Left lung (tissue), 10 donors: ENCODE results near the gene TPD52L1. TPM values are rescaled to one million over a fixed set of nuclear protein-coding genes. Genes with fewer than 3 reads are reported as not detected.
A peak's percentile ranks its signal among the peaks of the same experiment; 100 is the strongest.

ENCODE experiments used
- ATAC-seq: fragments of 200-7000 bp; cut with Tn5 transposase; one replicate; pipeline ENCODE4 v1.9.1; 2020; ENCODE audit warnings: moderate library complexity
- DNase-seq, 4 donors: peaks; one replicate each; pipeline ENCODE4 v3.0.0-alpha.2; 2013 to 2020
- H3K27ac ChIP-seq, 2 donors: fragments of 200-600 bp; sonication (generic) in 1 of 2; one replicate each; pipeline versions ENCODE4 v1.5.0 to v1.8.0; 2020 to 2021
- H3K27me3 ChIP-seq, 2 donors: fragments of 200-600 bp; sonication (generic) in 1 of 2; one replicate each; pipeline versions ENCODE4 v1.5.0 to v1.8.0; 2020 to 2021
- H3K36me3 ChIP-seq, 2 donors: fragments of 200-600 bp; sonication (generic) in 1 of 2; one replicate each; pipeline versions ENCODE4 v1.5.0 to v1.8.0; 2020 to 2021
- H3K4me1 ChIP-seq, 2 donors: fragments of 200-600 bp; one replicate each; pipeline ENCODE4 v1.8.0; 2021
- H3K4me3 ChIP-seq, 2 donors: fragments of 200-600 bp; sonication (generic) in 1 of 2; one replicate each; pipeline versions ENCODE4 v1.5.0 to v1.8.0; 2020 to 2021; ENCODE audit warnings: mild to moderate bottlenecking in 1 of 2
- H3K9me3 ChIP-seq, 2 donors: fragments of 200-600 bp; sonication (generic) in 1 of 2; one replicate each; pipeline versions ENCODE4 v1.5.0 to v1.8.0; 2020 to 2021
- intact Hi-C, 2 donors: fragments of 100-400 bp; cut with DNase I; formaldehyde crosslinking; loops; one replicate each; pipeline versions ENCODE4 v1.11.2 to v1.14.2; 2022
- polyA plus RNA-seq, 6 donors: library from polyadenylated mRNA; unstranded; fragments of 120-200 nt; gene quantifications; one replicate each; pipeline ENCODE4 v1.2.1, GENCODE V29; 2013; ENCODE audit not compliant: insufficient read length in 6 of 6
- total RNA-seq, 2 donors: library from RNA; stranded (reverse); fragmentation: NEBNext Ultra II Directional; extraction: Animal tissue kit (Norgen Biotek cat#: 25700); gene quantifications; one replicate each; pipeline ENCODE4 v1.2.1, GENCODE V29; 2021
- TF ChIP-seq, protein P1 (sequence below), 2 donors: fragments of 200-600 bp; sonication (generic) in 1 of 2; IDR thresholded peaks; one replicate each; pipeline versions ENCODE4 v1.5.0 to v1.8.0; 2021; ENCODE audit warnings: antibody characterized with exemption in 2 of 2
- donor health status: DM: no; HTN: yes; CAD: no.
- donor health status: DM: no; HTN: no; CAD: no.

Gene TPD52L1
- total and polyA plus RNA-seq, 8 donors = 17.4 to 125 (median 80.4) TPM

GRCh38 chr6:125175466-125176048, 22.0 kb downstream of the TPD52L1 start:
- no peak for DNase-seq
- no peak for ATAC-seq
- no peaks in the 10 kb centered on the region for H3K27me3 ChIP-seq
- TF ChIP-seq, protein P1, sequence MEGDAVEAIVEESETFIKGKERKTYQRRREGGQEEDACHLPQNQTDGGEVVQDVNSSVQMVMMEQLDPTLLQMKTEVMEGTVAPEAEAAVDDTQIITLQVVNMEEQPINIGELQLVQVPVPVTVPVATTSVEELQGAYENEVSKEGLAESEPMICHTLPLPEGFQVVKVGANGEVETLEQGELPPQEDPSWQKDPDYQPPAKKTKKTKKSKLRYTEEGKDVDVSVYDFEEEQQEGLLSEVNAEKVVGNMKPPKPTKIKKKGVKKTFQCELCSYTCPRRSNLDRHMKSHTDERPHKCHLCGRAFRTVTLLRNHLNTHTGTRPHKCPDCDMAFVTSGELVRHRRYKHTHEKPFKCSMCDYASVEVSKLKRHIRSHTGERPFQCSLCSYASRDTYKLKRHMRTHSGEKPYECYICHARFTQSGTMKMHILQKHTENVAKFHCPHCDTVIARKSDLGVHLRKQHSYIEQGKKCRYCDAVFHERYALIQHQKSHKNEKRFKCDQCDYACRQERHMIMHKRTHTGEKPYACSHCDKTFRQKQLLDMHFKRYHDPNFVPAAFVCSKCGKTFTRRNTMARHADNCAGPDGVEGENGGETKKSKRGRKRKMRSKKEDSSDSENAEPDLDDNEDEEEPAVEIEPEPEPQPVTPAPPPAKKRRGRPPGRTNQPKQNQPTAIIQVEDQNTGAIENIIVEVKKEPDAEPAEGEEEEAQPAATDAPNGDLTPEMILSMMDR (IDR thresholded peaks at IDR 0.05) = no peak
- intact Hi-C loops = no loop called here
- H3K27ac ChIP-seq = no peak overlapping the region
- H3K9me3 ChIP-seq = no peaks in the 10 kb centered on the region
- no peaks in the 10 kb centered on the region for H3K4me1 ChIP-seq
- H3K4me3 ChIP-seq = no peak overlapping the region
- H3K36me3 ChIP-seq = no peaks in the 10 kb centered on the region

GRCh38 chr6:125182237-125183008, 28.9 kb downstream of the TPD52L1 start:
- Histone ChIP-seq H3K27ac (no peak overlapping the region), H3K27me3 (no peaks in the 10 kb centered on the region), H3K36me3 (no peaks in the 10 kb centered on the region), H3K9me3 (no peaks in the 10 kb centered on the region), H3K4me3 (no peak overlapping the region), H3K4me1 (no peaks in the 10 kb centered on the region)
- TF ChIP-seq, protein P1 (IDR thresholded peaks at IDR 0.05) = no peak
- intact Hi-C loops = no loop called here
- ATAC-seq = no peak
- DNase-seq = peak in 2 of 4 donors; percentile 33 to 52

DNA sequence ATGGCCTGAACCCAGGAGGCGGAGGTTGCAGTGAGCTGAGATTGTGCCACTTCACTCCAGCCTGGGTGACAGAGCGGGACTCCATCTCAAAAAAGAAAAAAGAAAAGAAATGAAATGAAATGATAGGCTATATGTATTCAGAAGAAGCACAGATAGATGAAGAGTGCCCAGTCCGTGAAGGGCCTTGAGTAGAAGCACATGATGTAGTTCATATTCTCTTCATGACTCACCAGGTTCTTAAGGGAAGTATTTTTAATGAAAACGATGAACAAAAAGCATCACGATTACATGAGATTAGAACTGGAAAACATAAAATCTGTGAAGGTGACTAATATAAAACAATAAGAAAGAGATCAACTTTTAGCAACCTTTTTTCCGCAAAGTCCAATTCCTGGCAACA, 29.8 kb downstream of the TPD52L1 start:
- Histone ChIP-seq H3K36me3 (no peaks in the 10 kb centered on the region), H3K4me3 (no peak overlapping the region), H3K9me3 (no peaks in the 10 kb centered on the region), H3K4me1 (no peaks in the 10 kb centered on the region), H3K27ac (no peak overlapping the region), H3K27me3 (no peaks in the 10 kb centered on the region)
- ATAC-seq (peak; percentile 19), DNase-seq (no peak)
- intact Hi-C loops = no loop called here
- TF ChIP-seq, protein P1 (IDR thresholded peaks at IDR 0.05) = no peak

GRCh38 chr6:125188037-125188436, 34.5 kb downstream of the TPD52L1 start:
- no peak for ATAC-seq
- no peaks in the 10 kb centered on the region for H3K27me3 ChIP-seq

More at GRCh38 chr6:125188037-125188436, 34.5 kb downstream of the TPD52L1 start:
- no peak overlapping the region for H3K27ac ChIP-seq
- TF ChIP-seq, protein P1 (IDR thresholded peaks at IDR 0.05) = no peak
- no peaks in the 10 kb centered on the region for H3K9me3 ChIP-seq
- no peaks in the 10 kb centered on the region for H3K4me1 ChIP-seq
- no peak for DNase-seq
- intact Hi-C loops = no loop called here
- no peaks in the 10 kb centered on the region for H3K36me3 ChIP-seq
- no peak overlapping the region for H3K4me3 ChIP-seq
